Endothelial cell of umbilical vein (primary cell): ENCODE results near the gene HEATR1. TPM values are rescaled to one million over a fixed set of nuclear protein-coding genes. Genes with fewer than 3 reads are reported as not detected.

Experiments used
- Bru-seq: library from RNA; stranded (reverse); fragments of 400-500 nt; gene quantifications from one replicate; lab custom pipeline; 2021; lab: Mats Ljungman, UMichigan
- BruChase-seq, 2 experiments: library from RNA; stranded (reverse); fragments of 400-500 nt; gene quantifications; one replicate each; lab custom pipeline; 2021; lab: Mats Ljungman, UMichigan
- BruUV-seq: library from RNA; stranded (reverse); fragments of 400-500 nt; replicated peaks from 2 replicates; lab custom pipeline; 2021; lab: Mats Ljungman, UMichigan
- CTCF ChIA-PET: fragments of 300-600, 350-600 bp; sonication (Branson Sonifier 250); formaldehyde crosslinking; loops from one replicate; lab custom pipeline; 2021; ENCODE audit warnings: antibody characterized with exemption, inconsistent platforms; lab: Charles Lee
- POLR2A ChIA-PET: fragments of 300-600, 350-600 bp; sonication (Branson Sonifier 250); formaldehyde crosslinking; loops from one replicate; lab custom pipeline; 2021; ENCODE audit warnings: antibody characterized with exemption, inconsistent platforms; lab: Charles Lee
- DNase-seq: peaks from one replicate; pipeline ENCODE4 v3.0.0-alpha.2; 2011; ENCODE audit warnings: low read depth, low spot score
- FAIRE-seq: peaks from 2 replicates; lab custom pipeline; 2011; peaks lifted over from hg19 to GRCh38; lab: Jason Lieb, UNC
- H2AFZ ChIP-seq: 2 replicates; pipeline ENCODE4 v1.6.0; 2012; ENCODE audit warnings: low read depth, low read length, control low read depth, inconsistent platforms
- H3K27ac ChIP-seq: 2 replicates; pipeline ENCODE4 v1.5.1; 2011; ENCODE audit warnings: low read depth, mild to moderate bottlenecking, control low read depth, low read length, moderate library complexity; ENCODE audit not compliant: insufficient read depth
- H3K27me3 ChIP-seq, 2 experiments: 2 replicates each; pipeline versions ENCODE4 v1.6.0 to v1.6.1; 2011; ENCODE audit warnings: low read length in 2 of 2, mixed read lengths in 1 of 2; ENCODE audit not compliant: control insufficient read depth in 2 of 2, insufficient read depth in 2 of 2
- H3K36me3 ChIP-seq, 2 experiments: 2 replicates in 1 of 2; 3 replicates in 1 of 2; pipeline ENCODE4 v1.5.1; 2011; ENCODE audit warnings: low read length in 2 of 2, mild to moderate bottlenecking in 1 of 2, moderate library complexity in 1 of 2; ENCODE audit not compliant: control insufficient read depth in 2 of 2, insufficient read depth in 2 of 2; ENCODE audit errors: extremely low read depth in 1 of 2
- H3K4me1 ChIP-seq: 3 replicates; pipeline ENCODE4 v1.5.1; 2011; ENCODE audit warnings: mild to moderate bottlenecking, low read length; ENCODE audit not compliant: control insufficient read depth, insufficient read depth; ENCODE audit errors: extremely low read depth
- H3K4me2 ChIP-seq: 2 replicates; pipeline ENCODE4 v1.6.1; 2011; ENCODE audit warnings: low read length, control low read depth, mixed read lengths; ENCODE audit not compliant: insufficient read depth
- H3K4me3 ChIP-seq, 3 experiments: fragments of 200-600 bp in 1 of 3; sonication (generic), shearing (Covaris generic) in 1 of 3; replicated peaks in 1 of 3; 2 replicates each; pipeline ENCODE4 v1.5.1; 2011 to 2016; ENCODE audit warnings: control low read depth in 3 of 3, low read length in 3 of 3, mild to moderate bottlenecking in 2 of 3, inconsistent platforms in 1 of 3, low read depth in 1 of 3, moderate library complexity in 1 of 3; ENCODE audit not compliant: insufficient read depth in 1 of 3
- H3K79me2 ChIP-seq: 2 replicates; pipeline ENCODE4 v1.6.0; 2012; ENCODE audit warnings: low read length, inconsistent platforms; ENCODE audit not compliant: control insufficient read depth, insufficient read depth
- H3K9ac ChIP-seq: replicated peaks from 2 replicates; pipeline ENCODE3; 2011; ENCODE audit warnings: low read length, control low read depth; ENCODE audit not compliant: insufficient read depth; ENCODE audit errors: extremely low read depth
- H3K9me1 ChIP-seq: replicated peaks from 3 replicates; pipeline ENCODE4 v1.6.0; 2011; ENCODE audit warnings: mild to moderate bottlenecking, low read length; ENCODE audit not compliant: control insufficient read depth, insufficient read depth; ENCODE audit errors: extremely low read depth
- H3K9me3 ChIP-seq: replicated peaks from 2 replicates; pipeline ENCODE4 v1.5.1; 2012; ENCODE audit warnings: low read length, inconsistent platforms; ENCODE audit not compliant: control insufficient read depth, insufficient read depth
- H4K20me1 ChIP-seq: replicated peaks from 2 replicates; pipeline ENCODE3; 2011; ENCODE audit warnings: mild to moderate bottlenecking, low read length; ENCODE audit not compliant: control insufficient read depth, insufficient read depth; ENCODE audit errors: extremely low read depth
- CTCF ChIP-seq, 2 donors: IDR thresholded peaks; 1 replicate in 1 of 2; 2 replicates in 1 of 2; pipeline ENCODE4 v1.5.1; 2011; ENCODE audit warnings: low read length in 2 of 2, mild to moderate bottlenecking in 2 of 2, moderate library complexity in 2 of 2, control low read depth in 1 of 2, inconsistent platforms in 1 of 2, low read depth in 1 of 2; ENCODE audit not compliant: insufficient read depth in 1 of 2; ENCODE audit errors: extremely low read depth in 1 of 2
- EZH2 ChIP-seq: IDR thresholded peaks from 2 replicates; pipeline ENCODE4 v1.6.1; 2012; ENCODE audit warnings: borderline replicate concordance, low read depth, mild to moderate bottlenecking, moderate library complexity, low read length, inconsistent platforms; ENCODE audit not compliant: severe bottlenecking
- FOS ChIP-seq: IDR thresholded peaks from 2 replicates; pipeline ENCODE4 v1.6.1; 2011; ENCODE audit warnings: mild to moderate bottlenecking, low read length, moderate library complexity, borderline replicate concordance; ENCODE audit not compliant: insufficient read depth
- GATA2 ChIP-seq: IDR thresholded peaks from 2 replicates; pipeline ENCODE4 v1.7.0; 2011; ENCODE audit warnings: low read depth, mild to moderate bottlenecking, moderate library complexity, mixed read lengths, low read length; ENCODE audit not compliant: insufficient read length, insufficient read depth
- JUN ChIP-seq: IDR thresholded peaks from 2 replicates; pipeline ENCODE4 v1.6.1; 2011; ENCODE audit warnings: borderline replicate concordance, low read depth; ENCODE audit not compliant: insufficient read length, insufficient read depth
- MAX ChIP-seq: IDR thresholded peaks from 2 replicates; pipeline ENCODE4 v1.6.1; 2011; ENCODE audit not compliant: insufficient read depth, insufficient read length
- MYC ChIP-seq: IDR thresholded peaks from one replicate; pipeline ENCODE4 v1.6.1; 2011; ENCODE audit warnings: mild to moderate bottlenecking, low read depth, low read length
- POLR2A ChIP-seq: IDR thresholded peaks from 2 replicates; pipeline ENCODE4 v1.6.1; 2012; ENCODE audit warnings: low read depth, mild to moderate bottlenecking, control low read depth, low read length
- POLR2AphosphoS5 ChIP-seq: IDR thresholded peaks from 2 replicates; pipeline ENCODE4 v1.6.1; 2012; ENCODE audit warnings: low read depth, mild to moderate bottlenecking, control low read depth, low read length, moderate library complexity; ENCODE audit not compliant: insufficient read depth
- dilution Hi-C: fragments of 300-500 bp; cut with MboI; formaldehyde crosslinking; loops from one replicate; pipeline ENCODE4 v1.15.0; 2019; ENCODE audit warnings: low sequenced_read_pairs; ENCODE audit not compliant: extremely low pct_ligation_motif_present
- intact Hi-C: fragments of 100-400 bp; cut with micrococcal nuclease; formaldehyde crosslinking; loops from one replicate; pipeline ENCODE4 v1.10.0; 2022
- long read RNA-seq: library from polyadenylated mRNA; stranded (forward); transcript quantifications from one replicate; pipeline ENCODE4 v2.0.0, GENCODE V29; 2021
- polyA minus RNA-seq, 3 experiments: library from RNA; depleted of rRNA, polyadenylated mRNA; stranded (reverse); fragments of >200 nt; gene quantifications; 1 replicate in 1 of 3; 2 replicates in 2 of 3; pipeline ENCODE4 v1.2.3, GENCODE V29; 2011
- polyA plus RNA-seq, 4 experiments: library from polyadenylated mRNA; depleted of rRNA in 3 of 4; stranded (reverse) in 3 of 4; unstranded in 1 of 4; fragments of >200 nt; gene quantifications; 2 replicates each; pipeline versions ENCODE4 v1.2.1 to v1.2.3, GENCODE V29; 2011 to 2012; ENCODE audit warnings: missing spikeins in 1 of 4
- total RNA-seq: library from RNA; stranded (reverse); gene quantifications from 2 replicates; pipeline ENCODE4 v1.2.3, GENCODE V29; 2021

Gene HEATR1
- total RNA-seq (53.8 and 62.0 TPM in 2 replicates), polyA plus RNA-seq (6.2 and 8.4 TPM in 2 replicates), polyA minus RNA-seq (80.0 and 85.7 TPM in 2 replicates), Bru-seq, nascent RNA (percentile 89 among the genes with signal in this experiment), BruChase-seq, experiment 1, labeled RNA remaining after a 6-hour chase (percentile 93 among the genes with signal in this experiment), BruChase-seq, experiment 2, labeled RNA remaining after a 2-hour chase (percentile 93 among the genes with signal in this experiment)
- 7.7 and 8.0 TPM in 2 replicates for polyA plus RNA-seq (2011; cell fraction: cytosol; rRNA removed)
- 38.9 and 47.3 TPM in 2 replicates for polyA plus RNA-seq (2011; cell fraction: nucleus; rRNA removed)
- 21.8 and 37.4 TPM in 2 replicates for polyA plus RNA-seq (2012)
- polyA minus RNA-seq (2011; cell fraction: cytosol; rRNA and poly(A)+ RNA removed) = 49.4 TPM
- polyA minus RNA-seq (2011; cell fraction: nucleus; rRNA and poly(A)+ RNA removed) = 65.3 and 104 TPM in 2 replicates
- long read RNA-seq, full-length matches to known transcripts = 31 of 49 reads
- long read RNA-seq, partial matches to known transcripts = 12 of 49 reads
- long read RNA-seq, other reads (novel, unspliced or antisense) = 6 of 49 reads

GRCh38 chr1:236603991-236604904, at the start of gene HEATR1:
Gene HEATR1 (minus strand): TSS chr1:236604516. CDS start chr1:236604095, 421 bp downstream.
- DNase-seq (peak; percentile 97), FAIRE-seq (peak; percentile 98)
- ChIA-PET CTCF (interaction anchor here (0.8 to 2.3 kb wide), 9 partner anchors 8 to 958 kb away, joined by 3 to 12 read pairs (median 5); partner anchors contain the start of gene MTR), POLR2A (interaction anchor here (0.7 to 1.4 kb wide), 2 partner anchors 191 to 192 kb away, joined by 3 to 8 read pairs; partner anchors contain the start of gene MTR)
- Histone ChIP-seq H3K27ac (peak within 1 kb of the TSS; percentile 55), H4K20me1 (no peaks in the 10 kb centered on the region), H3K4me1 (peaks cover 14% of the 10 kb centered on the region), H2AFZ (peak within 1 kb of the TSS; percentile 84), H3K79me2 (peaks cover 35% of the 10 kb centered on the region), H3K36me3 (peaks cover 0 to 4% of the 10 kb centered on the region in 2 experiments), H3K4me3 (peak within 1 kb of the TSS; percentile 64 to 86 (median 73)), H3K9me3 (no peaks in the 10 kb centered on the region), H3K9me1 (no peaks in the 10 kb centered on the region), H3K27me3 (no peaks in the 10 kb centered on the region), H3K9ac (peak within 1 kb of the TSS; percentile 82), H3K4me2 (peak within 1 kb of the TSS; percentile 94)
- dilution Hi-C loops (no loop called here), intact Hi-C loops (loop anchor here (1.0 to 10.0 kb wide), 6 partner anchors 81 to 1100 kb away; partner anchors contain the start of genes B3GALNT2, ERO1B, LGALS8 and MTR)
- TF ChIP-seq POLR2AphosphoS5 (peak; percentile 86), MYC (peak; percentile 89), POLR2A (peak; percentile 88), JUN (no peak), FOS (no peak), CTCF (IDR thresholded peaks at IDR 0.05; ENCODE audit: extremely low read depth in 1 of 2, insufficient read depth in 1 of 2, low read depth in 1 of 2, low read length in 2 of 2) (no peak), MAX (peak; percentile 86), GATA2 (no peak), EZH2 (no peak)
- no TSS peak for BruUV-seq
